ENCODE data around the gene GUCY2C.

Gene GUCY2C

DNA sequence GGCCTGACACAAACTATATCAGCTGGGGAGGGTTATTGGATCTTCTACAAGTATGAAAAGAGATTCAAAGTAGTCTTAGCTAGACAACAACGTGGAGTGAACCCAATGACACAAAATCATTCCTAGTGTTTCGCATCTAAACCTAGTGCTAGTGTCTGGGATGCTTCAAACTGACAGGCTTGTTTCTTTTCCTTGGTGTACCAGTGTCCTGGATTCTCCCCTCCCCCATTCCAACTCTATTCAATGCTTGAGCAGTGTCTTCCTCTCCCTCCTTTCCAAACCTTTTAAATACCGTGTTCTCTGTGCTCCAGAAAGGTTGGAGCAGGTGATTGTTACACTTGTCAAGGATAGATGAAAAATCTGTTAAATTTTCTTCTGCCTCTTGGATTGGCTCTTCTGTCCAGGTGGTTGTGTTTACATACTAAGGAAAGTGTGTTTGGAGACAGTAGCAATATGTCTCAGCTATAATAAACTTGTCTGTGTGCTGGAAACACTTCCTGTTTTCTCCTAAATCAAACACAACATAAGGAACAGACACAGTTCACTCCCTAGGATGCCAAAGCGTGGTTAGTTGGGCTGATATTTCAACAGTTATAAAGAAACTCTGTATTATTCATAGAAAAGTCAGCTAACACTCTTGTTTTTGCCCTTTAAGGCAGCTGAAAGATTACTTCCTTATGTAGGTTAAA, 14.4 kb upstream of the GUCY2C start:
- Histone ChIP-seq H3K27ac (ENCODE audit: poor library complexity, severe bottlenecking) (no peak overlapping the region), H3K36me3 (ENCODE audit: low read depth) (no peaks in the 10 kb centered on the region), H3K27me3 (ENCODE audit: insufficient read depth, poor library complexity, severe bottlenecking) (no peaks in the 10 kb centered on the region), H3K4me1 (ENCODE audit: insufficient read depth, poor library complexity, severe bottlenecking) (no peaks in the 10 kb centered on the region), H3K4me3 (ENCODE audit: severe bottlenecking) (no peak overlapping the region), H3K9me3 (ENCODE audit: severe bottlenecking) (no peaks in the 10 kb centered on the region)
- ATAC-seq (ENCODE audit: low read depth) (no peak), DNase-seq (ENCODE audit: low spot score) (no peak)
- TF ChIP-seq, protein P1, sequence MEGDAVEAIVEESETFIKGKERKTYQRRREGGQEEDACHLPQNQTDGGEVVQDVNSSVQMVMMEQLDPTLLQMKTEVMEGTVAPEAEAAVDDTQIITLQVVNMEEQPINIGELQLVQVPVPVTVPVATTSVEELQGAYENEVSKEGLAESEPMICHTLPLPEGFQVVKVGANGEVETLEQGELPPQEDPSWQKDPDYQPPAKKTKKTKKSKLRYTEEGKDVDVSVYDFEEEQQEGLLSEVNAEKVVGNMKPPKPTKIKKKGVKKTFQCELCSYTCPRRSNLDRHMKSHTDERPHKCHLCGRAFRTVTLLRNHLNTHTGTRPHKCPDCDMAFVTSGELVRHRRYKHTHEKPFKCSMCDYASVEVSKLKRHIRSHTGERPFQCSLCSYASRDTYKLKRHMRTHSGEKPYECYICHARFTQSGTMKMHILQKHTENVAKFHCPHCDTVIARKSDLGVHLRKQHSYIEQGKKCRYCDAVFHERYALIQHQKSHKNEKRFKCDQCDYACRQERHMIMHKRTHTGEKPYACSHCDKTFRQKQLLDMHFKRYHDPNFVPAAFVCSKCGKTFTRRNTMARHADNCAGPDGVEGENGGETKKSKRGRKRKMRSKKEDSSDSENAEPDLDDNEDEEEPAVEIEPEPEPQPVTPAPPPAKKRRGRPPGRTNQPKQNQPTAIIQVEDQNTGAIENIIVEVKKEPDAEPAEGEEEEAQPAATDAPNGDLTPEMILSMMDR (IDR thresholded peaks at IDR 0.05; ENCODE audit: poor library complexity, severe bottlenecking) = no peak

DNA sequence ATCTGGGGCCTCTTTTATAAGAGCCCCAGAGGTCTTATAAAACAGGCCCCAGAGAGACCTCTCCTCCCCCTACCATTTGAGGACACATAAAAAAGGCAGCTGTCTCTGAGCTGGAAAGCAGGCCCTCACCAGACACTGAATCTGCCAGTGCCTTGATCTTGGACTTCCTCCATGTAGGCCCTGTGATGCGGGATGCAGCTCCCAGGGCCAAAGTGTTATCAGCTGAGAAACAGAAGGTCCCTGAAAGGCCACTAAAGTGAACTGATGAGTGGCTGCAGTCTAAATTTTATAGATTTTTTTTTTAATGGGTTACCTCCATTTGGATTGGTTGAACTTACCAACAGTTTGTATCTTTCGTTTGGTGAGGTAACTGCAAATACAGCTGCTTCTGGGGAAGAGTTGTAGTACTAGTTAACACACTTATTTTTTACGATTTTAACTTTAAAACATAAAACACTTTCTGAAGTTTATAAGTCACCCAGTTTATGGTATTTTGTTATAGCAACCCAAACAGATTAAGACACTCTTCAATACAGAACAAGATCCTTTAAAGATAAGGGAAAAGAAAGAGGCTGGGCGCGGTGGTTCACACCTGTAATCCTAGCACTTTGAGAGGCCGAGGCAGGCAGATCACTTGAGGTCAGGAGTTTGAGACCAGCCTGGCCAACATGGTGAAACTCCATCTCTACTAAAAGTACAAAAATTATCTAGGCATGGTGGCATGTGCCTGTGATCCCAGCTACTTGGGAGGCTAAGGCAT, 5.6 kb upstream of the GUCY2C start:
- no peak for ATAC-seq (ENCODE audit: low read depth)
- H3K4me1 ChIP-seq (ENCODE audit: insufficient read depth, poor library complexity, severe bottlenecking) = no peaks in the 10 kb centered on the region
- H3K27ac ChIP-seq (ENCODE audit: poor library complexity, severe bottlenecking) = no peak overlapping the region
- H3K36me3 ChIP-seq (ENCODE audit: low read depth) = no peaks in the 10 kb centered on the region
- DNase-seq (ENCODE audit: low spot score) = no peak
- H3K27me3 ChIP-seq (ENCODE audit: insufficient read depth, poor library complexity, severe bottlenecking) = no peaks in the 10 kb centered on the region
- H3K4me3 ChIP-seq (ENCODE audit: severe bottlenecking) = no peak overlapping the region
- no peaks in the 10 kb centered on the region for H3K9me3 ChIP-seq (ENCODE audit: severe bottlenecking)
- TF ChIP-seq, protein P1 (IDR thresholded peaks at IDR 0.05; ENCODE audit: poor library complexity, severe bottlenecking) = no peak

DNA sequence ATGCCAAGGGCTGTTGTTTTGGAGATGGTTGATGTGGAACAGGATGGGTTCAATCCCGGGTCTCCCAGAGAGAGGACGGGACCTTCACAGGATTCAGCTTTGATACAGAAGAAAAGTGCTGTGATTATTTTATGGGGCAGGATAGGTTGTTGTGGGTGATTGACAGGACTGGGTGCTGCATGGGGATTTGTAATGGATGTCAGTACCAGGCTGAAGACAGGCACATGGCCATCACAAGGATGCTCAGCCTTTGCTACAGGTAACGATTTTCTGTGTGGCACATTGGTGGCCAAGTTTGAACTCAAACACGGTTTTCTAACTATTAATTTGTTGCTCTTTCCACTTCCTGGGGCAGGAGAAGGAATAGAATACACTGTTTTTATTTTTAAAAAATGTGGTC, 4.5 kb upstream of the GUCY2C start:
- no peak overlapping the region for H3K27ac ChIP-seq (ENCODE audit: poor library complexity, severe bottlenecking)
- TF ChIP-seq, protein P1 (IDR thresholded peaks at IDR 0.05; ENCODE audit: poor library complexity, severe bottlenecking) = no peak
- no peak overlapping the region for H3K4me3 ChIP-seq (ENCODE audit: severe bottlenecking)
- no peaks in the 10 kb centered on the region for H3K36me3 ChIP-seq (ENCODE audit: low read depth)
- no peaks in the 10 kb centered on the region for H3K4me1 ChIP-seq (ENCODE audit: insufficient read depth, poor library complexity, severe bottlenecking)
- ATAC-seq (ENCODE audit: low read depth) (no peak), DNase-seq (ENCODE audit: low spot score) (no peak)
- H3K9me3 ChIP-seq (ENCODE audit: severe bottlenecking) = no peaks in the 10 kb centered on the region
- no peaks in the 10 kb centered on the region for H3K27me3 ChIP-seq (ENCODE audit: insufficient read depth, poor library complexity, severe bottlenecking)

DNA sequence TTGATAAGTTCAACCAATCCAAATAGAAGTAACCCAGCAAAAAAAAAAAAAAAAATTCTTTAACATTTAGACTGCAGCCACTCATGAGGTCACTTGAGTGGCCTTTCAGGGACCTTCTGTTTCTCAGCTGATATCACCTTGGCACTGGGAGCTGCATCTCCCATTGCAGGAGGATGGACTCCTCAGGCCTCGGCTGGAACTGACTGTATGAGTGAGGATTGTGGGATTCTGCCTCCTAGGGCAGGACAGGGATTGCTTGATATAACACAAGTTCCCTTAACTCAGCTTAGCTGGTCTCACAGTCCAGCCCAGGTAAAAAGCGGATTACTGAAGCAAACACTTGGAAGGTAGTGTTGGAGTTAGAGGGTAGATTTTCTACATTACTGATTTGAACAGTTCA, 3.5 kb upstream of the GUCY2C start:
- Histone ChIP-seq H3K4me3 (ENCODE audit: severe bottlenecking) (no peak overlapping the region), H3K9me3 (ENCODE audit: severe bottlenecking) (no peaks in the 10 kb centered on the region), H3K27ac (ENCODE audit: poor library complexity, severe bottlenecking) (no peak overlapping the region), H3K4me1 (ENCODE audit: insufficient read depth, poor library complexity, severe bottlenecking) (no peaks in the 10 kb centered on the region), H3K36me3 (ENCODE audit: low read depth) (no peaks in the 10 kb centered on the region), H3K27me3 (ENCODE audit: insufficient read depth, poor library complexity, severe bottlenecking) (no peaks in the 10 kb centered on the region)
- ATAC-seq (ENCODE audit: low read depth) (no peak), DNase-seq (ENCODE audit: low spot score) (no peak)
- TF ChIP-seq, protein P1 (IDR thresholded peaks at IDR 0.05; ENCODE audit: poor library complexity, severe bottlenecking) = no peak

DNA sequence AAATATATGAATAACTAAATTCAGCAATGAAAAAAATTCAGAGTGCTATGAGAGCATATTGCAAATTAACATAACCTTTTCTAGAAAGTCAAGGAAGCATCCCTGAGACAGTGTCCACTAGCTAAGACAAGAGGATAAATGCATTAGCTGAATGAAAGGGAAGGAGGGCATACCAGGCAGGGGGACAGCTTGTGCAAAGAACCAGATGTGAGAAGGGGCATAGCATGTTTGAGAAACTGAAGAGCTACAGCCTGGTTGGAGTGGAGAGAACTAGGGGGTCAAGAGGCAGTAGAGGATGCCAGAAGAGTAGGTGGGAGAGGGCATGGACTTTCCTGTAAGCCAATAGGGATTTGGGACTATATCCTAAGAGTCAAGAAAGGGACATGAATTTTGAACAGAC, 2.2 kb upstream of the GUCY2C start:
- DNase-seq (ENCODE audit: low spot score) (no peak), ATAC-seq (ENCODE audit: low read depth) (no peak)
- Histone ChIP-seq H3K27me3 (ENCODE audit: insufficient read depth, poor library complexity, severe bottlenecking) (no peaks in the 10 kb centered on the region), H3K27ac (ENCODE audit: poor library complexity, severe bottlenecking) (no peak overlapping the region), H3K36me3 (ENCODE audit: low read depth) (no peaks in the 10 kb centered on the region), H3K4me1 (ENCODE audit: insufficient read depth, poor library complexity, severe bottlenecking) (no peaks in the 10 kb centered on the region), H3K9me3 (ENCODE audit: severe bottlenecking) (no peaks in the 10 kb centered on the region), H3K4me3 (ENCODE audit: severe bottlenecking) (no peak overlapping the region)
- TF ChIP-seq, protein P1 (IDR thresholded peaks at IDR 0.05; ENCODE audit: poor library complexity, severe bottlenecking) = no peak
